ENCODE results near the gene ZNF217. TPM values are rescaled to one million over a fixed set of nuclear protein-coding genes. Genes with fewer than 3 reads are reported as not detected.
"Not testable (repeated sequence)": the region's sequence is repeated elsewhere in the genome, so short reads cannot be mapped to it uniquely, and the experiment has no call there.

The ZNF217 gene
- total RNA-seq, 2 experiments from 2014 or later, result 133 to 144 TPM

DNA sequence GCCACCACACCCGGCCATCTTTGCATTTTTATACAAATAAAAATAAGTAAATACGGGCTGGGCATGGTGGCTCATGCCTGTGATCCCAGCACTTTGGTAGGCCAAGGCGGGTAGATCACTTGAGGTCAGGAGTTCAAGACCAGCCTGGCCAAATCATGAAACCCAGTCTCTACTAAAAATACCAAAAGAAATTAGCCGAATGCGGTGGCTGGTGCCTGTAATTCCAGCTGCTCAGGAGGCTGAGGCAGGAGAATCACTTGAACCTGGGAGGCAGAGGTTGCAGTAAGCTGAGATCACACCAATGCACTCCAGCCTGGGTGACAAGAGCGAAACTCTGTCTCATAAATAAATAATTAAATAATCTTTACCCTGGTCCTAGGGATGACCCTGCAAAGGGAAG is 22.9 kb upstream of the ZNF217 start:
- H3K27ac Mint-ChIP-seq; ATAC-seq (ENCODE audit: low read depth); H3K4me3 Mint-ChIP-seq; H3K27me3 Mint-ChIP-seq; H3K9me3 Mint-ChIP-seq; H3K36me3 Mint-ChIP-seq: not testable (repeated sequence)
- H3K4me1 Mint-ChIP-seq, result peaks cover 18% of the 10 kb centered on the region
- peak; percentile 5 for DNase-seq
- POLR2A ChIA-PET, result interaction anchor here (0.7 kb wide), 1 partner anchor 43 kb away, joined by 3 read pairs; no protein-coding TSS in a partner anchor

DNA sequence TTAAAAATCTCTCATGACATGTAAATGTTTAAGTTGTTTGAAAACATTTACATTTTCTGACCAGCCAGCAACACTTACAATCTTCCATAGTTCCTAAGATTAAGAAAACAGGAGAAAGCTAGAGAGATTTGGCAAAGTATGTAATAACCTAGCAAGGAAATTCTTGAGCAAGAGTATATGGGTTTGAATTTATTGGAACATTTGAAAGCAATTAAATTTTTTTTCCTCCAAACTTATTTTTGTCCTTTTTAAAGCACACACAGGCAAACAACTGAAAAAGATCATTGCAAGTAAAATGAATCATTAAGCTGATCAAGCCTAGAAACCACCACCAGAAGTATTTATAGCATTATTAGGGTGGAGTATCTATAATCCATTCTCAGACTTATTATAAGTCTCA is 20.1 kb upstream of the ZNF217 start:
- H3K9me3 Mint-ChIP-seq, result no peaks in the 10 kb centered on the region
- no peak overlapping the region for H3K4me3 Mint-ChIP-seq
- POLR2A ChIA-PET, result interaction anchor here (0.5 to 2.0 kb wide), 4 partner anchors 8 to 123 kb away, joined by 3 to 5 read pairs (median 4); no protein-coding TSS in a partner anchor
- no peak for ATAC-seq (ENCODE audit: low read depth)
- H3K27me3 Mint-ChIP-seq, result no peaks in the 10 kb centered on the region
- H3K4me1 Mint-ChIP-seq, result peaks cover 25% of the 10 kb centered on the region
- no peak overlapping the region for H3K27ac Mint-ChIP-seq
- H3K36me3 Mint-ChIP-seq, result peaks cover 4% of the 10 kb centered on the region
- no peak for DNase-seq

DNA sequence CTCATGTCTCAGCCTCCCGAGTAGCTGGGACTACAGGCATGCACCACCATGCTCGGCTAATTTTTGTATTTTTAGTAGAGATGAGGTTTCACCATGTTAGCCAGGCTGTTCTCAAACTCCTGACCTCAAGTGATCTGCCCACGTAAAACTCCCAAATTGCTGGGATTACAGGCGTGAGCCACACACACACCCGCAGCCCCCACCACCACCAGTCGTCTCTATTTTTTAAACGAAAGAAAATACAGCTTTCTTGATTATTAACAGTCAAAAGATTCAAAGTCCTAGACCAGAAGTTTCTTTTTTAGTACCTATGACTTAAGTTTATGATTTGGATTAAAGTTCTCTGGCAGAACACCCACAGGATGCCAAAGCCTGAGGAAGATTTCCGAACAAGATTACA is 18.6 kb upstream of the ZNF217 start:
- POLR2A ChIA-PET, result interaction anchor here (0.5 to 4.3 kb wide), 5 partner anchors 9 to 304 kb away, joined by 3 to 58 read pairs (median 5); partner anchors contain the start of gene ZNF217
- H3K36me3 Mint-ChIP-seq; H3K4me3 Mint-ChIP-seq; H3K27me3 Mint-ChIP-seq; H3K27ac Mint-ChIP-seq; ATAC-seq (ENCODE audit: low read depth); DNase-seq; H3K9me3 Mint-ChIP-seq: not testable (repeated sequence)
- peaks cover 30% of the 10 kb centered on the region for H3K4me1 Mint-ChIP-seq

GRCh38 chr20:53611449-53611894 is 17.8 kb upstream of the ZNF217 start:
- no peak overlapping the region for H3K4me3 Mint-ChIP-seq
- POLR2A ChIA-PET, result interaction anchor here (0.7 to 4.3 kb wide), 4 partner anchors 11 to 255 kb away, joined by 3 to 58 read pairs (median 6); partner anchors contain the start of gene ZNF217
- no peak for ATAC-seq (ENCODE audit: low read depth)

GRCh38 chr20:53609491-53610445 is 16.1 kb upstream of the ZNF217 start:
- H3K36me3 Mint-ChIP-seq, result peaks cover 10% of the 10 kb centered on the region
- POLR2A ChIA-PET, result interaction anchor here (0.5 to 4.3 kb wide), 31 partner anchors 8 to 1304 kb away, joined by 3 to 58 read pairs (median 4); partner anchors contain the start of gene ZNF217
- H3K27me3 Mint-ChIP-seq, result no peaks in the 10 kb centered on the region
- H3K4me1 Mint-ChIP-seq, result peaks cover 31% of the 10 kb centered on the region
- ATAC-seq (ENCODE audit: low read depth), result peak; percentile 79
- DNase-seq, result peak; percentile 73
- peak overlapping the region; percentile 94 for H3K27ac Mint-ChIP-seq
- peak overlapping the region; percentile 87 for H3K4me3 Mint-ChIP-seq
- no peaks in the 10 kb centered on the region for H3K9me3 Mint-ChIP-seq

More at GRCh38 chr20:53611449-53611894, 17.8 kb upstream of the ZNF217 start:
- H3K9me3 Mint-ChIP-seq, result no peaks in the 10 kb centered on the region
- H3K4me1 Mint-ChIP-seq, result peaks cover 30% of the 10 kb centered on the region
- H3K27ac Mint-ChIP-seq, result no peak overlapping the region
- no peak for DNase-seq
- H3K27me3 Mint-ChIP-seq, result no peaks in the 10 kb centered on the region
- H3K36me3 Mint-ChIP-seq, result peaks cover 5% of the 10 kb centered on the region

DNA sequence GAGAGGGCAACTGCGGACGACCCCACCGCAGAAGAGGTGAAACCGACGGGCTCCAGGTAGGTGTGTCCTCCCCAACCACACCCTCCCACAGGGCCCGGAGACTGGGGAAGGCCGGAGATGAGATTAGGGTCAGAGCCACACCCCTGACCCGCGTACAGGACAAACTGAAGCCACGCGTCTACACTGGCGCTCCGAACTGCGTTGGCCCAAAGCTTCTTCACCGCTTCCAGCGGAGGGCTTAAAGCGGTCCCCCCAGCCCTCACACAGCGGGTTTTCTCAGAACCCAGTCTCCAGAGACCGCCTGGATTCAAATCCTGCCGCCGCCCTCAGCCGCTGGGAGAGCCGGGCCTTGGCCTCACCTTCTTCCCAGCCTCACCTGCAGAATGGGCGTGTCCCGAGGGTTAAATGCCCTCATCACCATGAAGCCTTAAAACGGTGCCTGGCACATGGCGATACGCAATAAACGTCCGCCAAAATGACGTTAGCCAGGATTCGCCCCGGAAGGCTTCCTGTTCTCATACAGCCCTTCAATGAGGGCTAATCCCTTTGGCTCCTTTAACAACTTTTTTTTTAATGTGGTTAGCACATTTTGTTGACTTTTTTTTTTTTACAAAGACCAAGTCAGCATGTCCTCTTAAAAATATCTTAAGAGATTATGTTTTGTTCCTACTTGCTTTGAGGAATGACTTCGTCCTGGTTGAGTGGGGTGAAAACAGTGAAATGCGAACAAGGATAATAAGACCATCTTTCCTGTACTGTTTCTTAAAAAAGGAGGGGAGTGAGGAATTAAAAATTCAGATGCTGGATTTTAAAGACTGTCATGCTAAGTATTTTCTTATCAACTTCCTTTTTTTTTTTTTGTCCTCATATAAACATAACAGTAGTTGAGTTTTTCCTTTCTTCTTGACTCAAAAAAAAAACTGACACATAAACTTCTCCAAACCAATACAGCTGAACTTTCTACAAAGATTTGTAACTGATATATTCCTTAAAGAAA is 15.1 kb upstream of the ZNF217 start:
- DNase-seq (peak; percentile 39), ATAC-seq (ENCODE audit: low read depth) (no peak)
- no peaks in the 10 kb centered on the region for H3K27me3 Mint-ChIP-seq
- H3K27ac Mint-ChIP-seq, result peak overlapping the region; percentile 94
- peaks cover 12% of the 10 kb centered on the region for H3K36me3 Mint-ChIP-seq
- H3K4me1 Mint-ChIP-seq, result peaks cover 32% of the 10 kb centered on the region
- peak overlapping the region; percentile 87 for H3K4me3 Mint-ChIP-seq
- POLR2A ChIA-PET, result interaction anchor here (0.6 to 4.3 kb wide), 27 partner anchors 9 to 1303 kb away, joined by 3 to 58 read pairs (median 5); partner anchors contain the start of gene ZNF217
- no peaks in the 10 kb centered on the region for H3K9me3 Mint-ChIP-seq

GRCh38 chr20:53608071-53608455 is 14.4 kb upstream of the ZNF217 start:
- POLR2A ChIA-PET, result interaction anchor here (4.3 kb wide), 1 partner anchor 13 kb away, joined by 58 read pairs; the partner anchor contains the start of gene ZNF217
- ATAC-seq (ENCODE audit: low read depth) (no peak), DNase-seq (no peak)
- H3K9me3 Mint-ChIP-seq, result no peaks in the 10 kb centered on the region
- H3K27ac Mint-ChIP-seq, result peak overlapping the region; percentile 72
- peak overlapping the region; percentile 87 for H3K4me3 Mint-ChIP-seq
- H3K27me3 Mint-ChIP-seq, result no peaks in the 10 kb centered on the region
- peaks cover 14% of the 10 kb centered on the region for H3K36me3 Mint-ChIP-seq
- peaks cover 30% of the 10 kb centered on the region for H3K4me1 Mint-ChIP-seq

DNA sequence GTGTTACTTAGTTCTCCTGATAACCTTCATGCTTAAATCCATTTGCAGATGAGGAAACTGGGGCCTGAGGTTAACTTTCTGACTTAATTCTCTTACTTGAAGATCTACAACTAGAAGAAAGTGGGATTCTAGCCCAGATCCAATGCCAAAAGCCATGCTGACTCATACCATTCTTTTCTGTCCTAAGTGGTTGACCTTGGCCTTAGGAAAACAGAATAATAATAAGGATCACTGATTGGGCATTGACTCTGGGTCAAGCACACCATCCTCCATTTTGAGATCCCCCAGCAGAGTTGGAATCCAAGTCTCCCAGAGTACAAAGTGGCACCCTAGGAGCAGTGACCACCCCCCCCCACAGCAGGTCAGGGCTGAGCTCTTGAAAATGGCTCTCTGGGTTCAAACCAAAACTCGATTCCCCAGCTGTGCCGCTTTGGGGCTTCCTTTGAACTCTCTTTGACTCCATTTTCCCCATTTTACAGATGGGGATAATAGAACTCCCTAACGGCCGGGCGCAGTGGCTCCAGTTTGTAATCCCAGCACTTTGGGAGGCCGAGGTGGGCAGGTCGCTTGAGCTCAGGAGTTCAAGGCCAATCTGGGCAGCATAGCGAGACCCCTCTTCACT is 12.8 kb upstream of the ZNF217 start:
- Mint-ChIP-seq H3K27ac (no peak overlapping the region), H3K27me3 (no peaks in the 10 kb centered on the region), H3K4me1 (peaks cover 27% of the 10 kb centered on the region), H3K4me3 (no peak overlapping the region), H3K9me3 (no peaks in the 10 kb centered on the region), H3K36me3 (peaks cover 17% of the 10 kb centered on the region)
- POLR2A ChIA-PET, result interaction anchor here (0.7 kb wide), 1 partner anchor 12 kb away, joined by 3 read pairs; no protein-coding TSS in a partner anchor
- ATAC-seq (ENCODE audit: low read depth), result no peak
- DNase-seq, result no peak

DNA sequence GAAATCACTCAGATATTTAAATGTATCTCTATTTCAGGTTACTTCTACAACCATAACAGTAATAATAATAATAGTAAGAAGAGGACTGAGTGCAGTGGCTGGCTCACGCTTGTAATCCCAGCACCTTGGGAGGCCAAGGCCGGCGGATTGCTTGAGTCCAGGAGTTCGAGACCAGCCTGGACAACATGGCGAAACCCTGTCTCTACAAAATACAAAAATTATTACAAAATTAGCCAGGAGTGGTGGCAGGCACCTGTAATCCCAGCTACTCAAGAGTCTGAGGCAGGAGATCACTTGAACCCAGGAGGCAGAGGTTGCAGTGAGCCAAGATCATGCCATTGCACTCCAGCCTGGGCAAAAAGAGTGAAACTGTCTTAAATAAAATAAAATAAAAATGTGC is 11.8 kb upstream of the ZNF217 start:
- Mint-ChIP-seq H3K36me3 (peaks cover 21% of the 10 kb centered on the region), H3K4me1 (peaks cover 26% of the 10 kb centered on the region)
- H3K9me3 Mint-ChIP-seq; ATAC-seq (ENCODE audit: low read depth); H3K27ac Mint-ChIP-seq; POLR2A ChIA-PET; DNase-seq; H3K27me3 Mint-ChIP-seq; H3K4me3 Mint-ChIP-seq: not testable (repeated sequence)

DNA sequence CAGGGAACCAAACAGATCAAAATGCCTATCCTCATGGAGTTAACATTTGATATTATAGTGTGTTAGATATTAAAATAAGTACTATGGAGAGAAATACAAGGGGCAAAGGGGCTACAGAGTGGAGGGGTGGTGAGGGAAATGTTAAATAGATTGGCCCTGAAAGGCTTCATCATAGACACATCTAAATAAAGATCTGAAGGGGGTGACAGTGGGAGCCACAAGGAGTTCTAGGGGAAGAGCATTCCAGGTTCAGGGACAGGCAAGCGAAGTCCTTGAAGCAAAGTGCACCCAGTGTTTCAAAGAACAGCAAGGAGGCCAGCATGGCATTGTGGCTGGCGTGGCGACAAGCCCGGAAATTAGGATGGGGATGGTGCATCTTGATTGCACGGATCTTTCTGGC is 11.2 kb upstream of the ZNF217 start:
- H3K9me3 Mint-ChIP-seq; ATAC-seq (ENCODE audit: low read depth); H3K4me3 Mint-ChIP-seq; DNase-seq; H3K27me3 Mint-ChIP-seq: not testable (repeated sequence)
- Mint-ChIP-seq H3K27ac (peak overlapping the region; percentile 22), H3K4me1 (peaks cover 24% of the 10 kb centered on the region), H3K36me3 (peaks cover 21% of the 10 kb centered on the region)
- POLR2A ChIA-PET, result interaction anchor here (0.6 kb wide), 1 partner anchor 63 kb away, joined by 3 read pairs; no protein-coding TSS in a partner anchor

- Mint-ChIP-seq H3K9me3 (no peaks in the 10 kb centered on the region), H3K27me3 (no peaks in the 10 kb centered on the region), H3K36me3 (peaks cover 17% of the 10 kb centered on the region), H3K4me3 (no peak overlapping the region), H3K27ac (no peak overlapping the region), H3K4me1 (peaks cover 32% of the 10 kb centered on the region)
- DNase-seq, result no peak
- POLR2A ChIA-PET, result no interaction called here
- ATAC-seq (ENCODE audit: low read depth), result no peak
These were observed 9.0 kb upstream of the ZNF217 start for GRCh38 chr20:53602661-53603060.

DNA sequence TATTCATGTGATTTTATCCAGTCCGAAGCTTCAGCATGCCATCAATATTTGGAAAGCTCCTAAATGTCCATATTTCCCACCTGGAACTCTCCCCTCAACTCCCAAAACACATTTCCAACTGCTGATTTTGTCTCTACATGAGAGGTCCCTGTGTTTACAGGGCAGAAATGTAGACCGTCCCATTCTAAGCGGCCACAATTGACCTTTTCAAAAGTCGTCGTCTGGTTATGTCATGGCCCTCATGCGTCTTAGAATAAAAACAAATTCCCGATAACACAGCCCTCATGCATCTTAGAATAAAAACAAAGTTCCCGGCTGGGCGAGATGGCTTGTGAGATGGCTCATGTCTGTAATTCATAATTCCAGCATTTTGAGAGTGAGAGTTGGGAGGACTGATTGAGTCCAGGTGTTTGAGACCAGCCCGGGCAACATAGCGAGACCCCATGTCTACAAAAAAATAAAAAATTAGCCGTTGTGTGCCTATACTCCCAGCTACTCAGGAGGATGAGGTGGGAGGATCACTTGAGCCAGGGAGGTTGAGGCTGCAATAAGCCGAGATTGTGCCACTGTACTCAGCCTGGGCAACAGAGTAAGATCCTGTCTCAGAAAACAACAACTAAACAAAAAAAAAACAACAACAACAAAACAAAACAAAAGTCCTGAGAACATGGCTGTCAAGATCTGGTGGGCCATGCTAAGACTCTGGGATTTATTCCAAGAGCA is 6.4 kb upstream of the ZNF217 start:
- H3K9me3 Mint-ChIP-seq, result no peaks in the 10 kb centered on the region
- H3K27me3 Mint-ChIP-seq, result no peaks in the 10 kb centered on the region
- H3K36me3 Mint-ChIP-seq, result peaks cover 17% of the 10 kb centered on the region
- ATAC-seq (ENCODE audit: low read depth) (no peak), DNase-seq (no peak)
- H3K4me1 Mint-ChIP-seq, result peaks cover 49% of the 10 kb centered on the region
- H3K4me3 Mint-ChIP-seq, result no peak overlapping the region
- POLR2A ChIA-PET, result interaction anchor here (1.8 kb wide), 1 partner anchor 24 kb away, joined by 4 read pairs; no protein-coding TSS in a partner anchor
- peak overlapping the region; percentile 47 for H3K27ac Mint-ChIP-seq

All from activated naive CD8-positive, alpha-beta T cell treated with anti-CD3 and anti-CD28 coated beads, Interleukin-2, amount 10 ng/mL, durations not matched to agents 7 days and 5 days (primary cell).